HG02870 (cell line): ENCODE measurements around the gene TMEM255B.
"Not testable (repeated sequence)": the region's sequence is repeated elsewhere in the genome, so short reads cannot be mapped to it uniquely, and the experiment has no call there.

ENCODE experiments used
- ATAC-seq: cut with Tn5 transposase; IDR thresholded peaks from one replicate; pipeline ENCODE4 v1.9.1; 2021; ENCODE audit warnings: mild to moderate bottlenecking, moderate library complexity; ENCODE audit not compliant: unreplicated experiment

Gene TMEM255B

GRCh38 chr13:113831061-113831460 lies 72.0 kb downstream of the TMEM255B start:
- ATAC-seq: no peak

- no peak for ATAC-seq
Measured at GRCh38 chr13:113832205-113832604, 73.2 kb downstream of the TMEM255B start.

GRCh38 chr13:113832631-113833030 lies 73.6 kb downstream of the TMEM255B start:
- ATAC-seq: no peak

GRCh38 chr13:113833111-113833830 lies 74.2 kb downstream of the TMEM255B start:
- ATAC-seq: no peak

GRCh38 chr13:113834006-113834405 lies 75.0 kb downstream of the TMEM255B start:
- ATAC-seq: not testable (repeated sequence)

- no peak for ATAC-seq
Measured at GRCh38 chr13:113834496-113835200, 75.6 kb downstream of the TMEM255B start.

- ATAC-seq: no peak
Measured at GRCh38 chr13:113835461-113836270, 76.6 kb downstream of the TMEM255B start.

GRCh38 chr13:113836768-113837559 lies 77.9 kb downstream of the TMEM255B start:
- no peak for ATAC-seq

GRCh38 chr13:113837560-113838355 lies 78.7 kb downstream of the TMEM255B start:
- no peak for ATAC-seq

GRCh38 chr13:113838711-113839201 lies 79.7 kb downstream of the TMEM255B start:
- no peak for ATAC-seq

- ATAC-seq: no peak
Measured at GRCh38 chr13:113839536-113840204, 80.6 kb downstream of the TMEM255B start.

- no peak for ATAC-seq
Measured at GRCh38 chr13:113840541-113841352, 81.7 kb downstream of the TMEM255B start.

- no peak for ATAC-seq
Measured at GRCh38 chr13:113841353-113841650, 82.3 kb downstream of the TMEM255B start.

- no peak for ATAC-seq
Measured at GRCh38 chr13:113842336-113843062, 83.5 kb downstream of the TMEM255B start.

GRCh38 chr13:113843063-113843654 lies 84.1 kb downstream of the TMEM255B start:
- no peak for ATAC-seq

- no peak for ATAC-seq
Measured at GRCh38 chr13:113843864-113844556, 85.0 kb downstream of the TMEM255B start.

- no peak for ATAC-seq
Measured at GRCh38 chr13:113845055-113845454, 86.0 kb downstream of the TMEM255B start.
